GM18870 (cell line): ENCODE results near the gene SEC14L2.
"Not testable (repeated sequence)": the region's sequence is repeated elsewhere in the genome, so short reads cannot be mapped to it uniquely, and the experiment has no call there.

Source experiments
- ATAC-seq: cut with Tn5 transposase; IDR thresholded peaks from one replicate; pipeline ENCODE4 v1.9.1; 2021; ENCODE audit warnings: moderate library complexity; ENCODE audit not compliant: unreplicated experiment

The SEC14L2 gene

DNA sequence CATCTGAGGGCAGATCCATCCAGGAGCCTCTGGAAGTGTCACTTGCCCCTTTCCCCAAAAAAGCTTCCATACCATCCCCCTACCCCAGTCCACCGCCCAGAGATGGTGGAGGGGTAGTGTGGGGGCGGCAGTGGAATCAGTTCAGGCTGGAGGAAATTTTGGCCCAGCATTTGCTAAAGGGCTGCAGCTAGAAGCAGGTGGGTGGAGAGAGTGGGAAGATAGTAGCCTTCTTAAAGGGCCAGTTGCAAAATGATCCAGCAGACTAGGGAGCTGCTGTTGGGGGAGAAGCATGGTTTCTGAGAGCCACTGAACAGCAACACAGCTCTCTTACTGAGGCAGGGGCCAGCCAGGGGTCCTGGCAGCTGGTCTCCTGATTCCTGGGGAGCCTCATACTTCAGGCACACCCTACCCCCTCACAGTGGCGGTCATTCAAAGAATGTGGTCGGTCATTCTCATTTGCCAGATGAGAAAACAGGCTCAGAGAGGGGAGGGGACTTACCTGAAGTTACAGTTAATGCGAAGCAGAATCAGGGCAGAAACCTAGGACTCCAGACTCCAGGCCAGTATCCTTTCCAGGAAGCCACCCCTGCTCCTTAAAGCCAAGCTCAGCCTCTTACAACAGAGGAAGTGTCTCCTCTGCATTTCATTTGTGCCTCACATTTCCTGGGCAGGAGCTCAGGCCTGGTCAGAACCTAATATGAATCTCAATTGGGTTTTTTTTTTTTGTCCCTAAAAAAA is 5.4 kb downstream of the SEC14L2 start:
- ATAC-seq: no peak

DNA sequence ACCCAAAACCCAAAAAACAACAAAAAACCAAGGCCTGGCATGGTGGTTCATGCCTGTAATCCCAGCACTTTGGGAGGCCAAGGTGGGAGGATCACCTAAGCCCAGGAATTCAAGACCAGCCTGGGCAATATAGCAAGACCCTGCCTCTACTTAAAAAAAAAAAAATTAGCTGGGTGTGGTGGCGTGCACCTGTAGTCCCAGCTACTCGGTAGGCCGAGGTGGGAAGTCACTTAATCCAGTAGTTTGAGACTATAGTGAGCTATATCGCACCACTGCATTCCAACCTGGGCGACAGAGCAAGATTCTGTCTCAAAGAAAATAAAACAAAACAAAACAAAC is 5.9 kb downstream of the SEC14L2 start:
- not testable (repeated sequence) for ATAC-seq

DNA sequence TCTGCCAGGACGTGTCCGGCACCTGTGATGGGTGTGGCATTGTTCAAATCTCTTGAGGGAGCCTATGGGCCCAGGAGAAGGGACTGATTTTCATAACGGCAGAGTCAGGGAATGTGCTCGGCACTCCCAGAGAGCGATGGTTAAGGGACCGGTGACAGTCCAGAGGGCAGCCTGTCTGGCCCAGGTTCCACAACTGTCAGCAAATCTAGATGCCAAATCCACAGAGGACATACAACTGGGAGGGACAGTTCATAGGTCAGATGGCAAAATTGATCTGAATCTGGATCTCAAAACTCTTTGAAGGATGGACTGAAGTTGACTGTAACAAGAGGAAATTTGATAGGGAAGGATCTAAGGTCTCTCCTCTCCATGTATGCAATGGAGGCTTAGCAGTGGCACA is 7.5 kb downstream of the SEC14L2 start:
- no peak for ATAC-seq

DNA sequence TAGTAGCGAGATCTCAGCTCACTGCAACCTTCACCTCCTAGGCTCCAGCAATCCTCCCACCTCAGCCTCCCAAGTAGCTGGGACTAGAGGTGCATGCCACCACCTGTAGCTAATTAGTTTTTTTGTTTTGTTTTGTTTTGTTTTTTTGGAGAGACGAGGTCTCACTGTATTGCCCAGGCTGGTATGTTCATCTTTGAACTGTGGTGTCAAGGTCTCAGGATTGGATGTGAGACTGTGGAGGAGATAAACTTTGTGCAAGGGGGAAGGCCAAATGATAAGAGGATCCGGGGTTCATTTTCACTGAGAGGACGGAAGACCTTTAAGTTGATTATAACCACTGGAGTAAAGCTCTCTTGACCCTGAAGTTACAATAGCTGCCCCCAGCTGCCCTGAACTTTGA is 8.9 kb downstream of the SEC14L2 start:
- ATAC-seq: no peak

DNA sequence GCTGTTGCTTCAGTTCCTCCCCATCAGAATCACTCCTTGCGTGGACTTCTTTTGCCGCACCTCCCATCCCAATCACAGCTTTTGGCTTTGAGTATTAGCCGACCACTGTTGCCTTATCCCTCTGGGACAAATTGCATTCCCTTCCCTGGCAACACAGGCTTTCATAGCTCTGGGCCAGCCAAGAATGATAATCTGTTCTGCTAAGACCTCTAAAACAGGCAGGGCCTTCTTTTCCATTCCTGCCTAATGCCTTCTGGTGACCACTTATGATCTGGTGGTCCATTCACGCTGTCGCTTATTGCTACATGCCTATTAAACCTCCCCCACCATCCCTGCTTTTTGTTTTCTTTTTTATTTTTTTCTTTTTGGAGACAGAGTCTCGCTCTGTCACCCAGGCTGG is 9.6 kb downstream of the SEC14L2 start:
- no peak for ATAC-seq

DNA sequence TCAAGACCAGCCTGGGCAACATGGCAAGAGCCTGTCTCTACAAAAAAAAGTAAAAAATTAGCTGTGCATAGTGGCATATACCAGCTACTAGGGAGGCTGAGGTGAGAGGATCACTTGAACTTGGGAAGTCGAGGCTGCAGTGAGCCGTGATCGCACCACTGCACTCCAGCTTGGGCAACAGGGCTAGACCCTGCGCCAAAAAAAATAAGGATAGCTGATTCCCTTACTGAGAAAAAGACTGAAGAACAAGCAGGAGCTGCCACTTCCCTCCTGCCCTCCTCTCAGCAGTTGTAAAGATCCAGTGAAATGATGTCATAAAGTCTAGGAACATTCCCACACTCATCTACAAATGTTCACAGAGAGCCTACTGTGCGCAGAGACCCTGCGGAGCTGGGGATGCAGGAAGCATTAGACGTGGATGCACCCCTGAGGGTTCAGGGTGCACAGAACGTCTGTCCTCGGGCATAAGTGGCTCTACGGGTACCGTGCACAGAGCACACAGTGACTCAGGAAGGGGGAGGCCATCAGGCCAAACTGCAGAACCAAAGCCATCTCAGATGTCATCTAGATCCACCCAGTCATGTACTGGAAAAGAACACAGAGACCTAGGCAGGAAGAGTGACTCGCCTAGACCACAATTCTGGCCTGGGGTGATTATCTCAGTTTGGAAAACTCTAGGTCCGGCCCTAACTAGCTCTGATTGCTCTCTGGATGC is 11.7 kb downstream of the SEC14L2 start:
- ATAC-seq: no peak

DNA sequence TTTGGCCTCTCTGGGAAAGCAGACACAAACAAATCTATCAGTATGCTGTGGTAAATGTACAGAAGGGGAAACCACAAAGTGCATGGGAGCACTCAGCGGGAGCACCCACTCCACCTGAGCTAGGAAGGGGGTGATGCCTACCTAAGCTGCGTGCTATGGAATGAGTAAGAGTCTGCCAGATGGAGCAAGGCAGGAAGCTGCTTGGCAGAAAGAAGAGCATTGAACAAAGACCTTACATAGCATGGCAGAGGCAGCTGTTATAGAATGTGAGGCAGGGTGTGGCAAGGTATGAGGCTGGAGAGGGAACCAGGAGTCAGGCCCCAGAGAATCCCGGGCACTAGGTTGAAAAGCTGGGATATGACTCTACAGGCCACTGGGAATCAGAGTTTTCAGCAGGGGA is 15.0 kb downstream of the SEC14L2 start:
- no peak for ATAC-seq

DNA sequence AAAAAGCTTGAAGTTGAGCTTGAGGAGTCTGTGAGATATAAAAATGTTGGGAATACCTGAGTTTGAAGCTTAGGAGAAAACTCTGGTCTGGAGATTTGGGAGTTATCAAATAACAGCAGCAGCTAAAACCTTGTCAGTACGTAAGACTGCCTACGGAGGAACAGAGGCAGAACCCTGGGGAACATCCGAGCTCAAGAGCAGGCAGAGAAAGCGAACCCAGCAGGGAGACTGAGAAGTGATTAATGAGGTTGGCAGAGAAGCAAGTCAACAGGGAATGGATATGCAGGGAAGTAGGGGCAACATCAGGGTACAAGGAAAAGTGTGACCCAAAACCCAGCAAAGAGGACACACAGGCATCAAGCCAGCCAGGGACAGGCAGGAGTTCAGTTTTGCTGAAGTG is 16.2 kb downstream of the SEC14L2 start:
- ATAC-seq: no peak

DNA sequence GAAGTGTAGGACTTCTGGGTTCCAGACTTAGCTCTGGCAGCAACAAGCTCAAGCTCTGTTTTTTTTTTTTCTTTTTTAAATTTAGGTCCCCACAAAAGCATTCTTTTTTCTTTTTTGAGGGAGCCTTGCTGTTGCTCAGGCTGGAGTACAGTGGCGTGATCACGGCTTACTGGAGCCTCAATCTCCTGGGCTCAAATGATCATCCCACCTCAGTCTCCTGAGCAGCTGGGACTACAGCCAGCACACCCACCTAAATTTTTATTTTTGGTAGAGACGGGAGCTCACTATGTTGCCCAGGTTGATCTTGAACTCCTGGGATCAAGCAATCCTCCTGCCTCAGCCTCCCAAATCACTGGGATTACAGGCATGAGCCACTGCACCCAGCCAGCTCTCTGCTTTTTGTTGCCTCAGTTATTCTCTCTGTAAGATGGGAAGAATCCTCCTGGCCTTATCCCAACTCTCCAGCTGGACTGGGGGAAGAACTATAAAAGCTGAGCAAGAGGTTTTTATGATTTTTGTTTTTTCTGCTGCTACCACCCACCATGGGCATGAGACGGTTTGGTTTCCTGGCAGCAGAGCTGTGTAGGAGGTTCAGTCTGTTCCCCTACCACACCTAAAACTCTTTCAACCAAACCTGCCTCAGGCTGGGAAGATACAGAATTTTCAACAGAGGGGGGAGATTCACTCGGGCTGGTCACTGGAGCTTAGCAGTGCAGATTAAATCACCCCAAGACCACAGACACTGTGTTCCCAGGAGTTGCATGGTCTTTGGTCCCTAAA is 17.1 kb downstream of the SEC14L2 start:
- no peak for ATAC-seq

DNA sequence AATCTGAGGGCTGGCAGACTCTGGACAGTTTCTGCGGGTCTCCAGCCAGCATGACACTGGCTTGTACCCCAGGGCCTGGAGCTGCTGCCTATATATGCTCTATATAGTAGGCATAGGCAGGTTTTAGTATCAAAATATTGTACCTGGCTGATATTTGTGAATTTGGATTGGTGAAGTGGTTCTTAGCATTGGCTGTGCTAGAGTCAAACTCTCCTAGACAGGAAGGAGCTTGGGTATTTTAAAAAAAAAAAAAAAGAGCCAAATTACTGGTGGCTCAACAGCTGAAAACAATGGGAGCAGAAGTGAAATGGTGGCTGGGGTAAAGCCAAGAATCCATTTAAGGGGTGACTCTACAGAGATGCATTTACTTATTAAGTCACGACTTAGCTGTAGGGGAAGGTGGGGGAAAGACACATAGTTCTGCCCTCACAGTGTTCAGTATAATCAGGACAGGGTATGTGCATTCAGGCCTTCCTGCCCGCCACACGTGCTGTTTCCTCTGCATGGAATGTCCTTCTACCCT is 17.8 kb downstream of the SEC14L2 start:
- no peak for ATAC-seq

DNA sequence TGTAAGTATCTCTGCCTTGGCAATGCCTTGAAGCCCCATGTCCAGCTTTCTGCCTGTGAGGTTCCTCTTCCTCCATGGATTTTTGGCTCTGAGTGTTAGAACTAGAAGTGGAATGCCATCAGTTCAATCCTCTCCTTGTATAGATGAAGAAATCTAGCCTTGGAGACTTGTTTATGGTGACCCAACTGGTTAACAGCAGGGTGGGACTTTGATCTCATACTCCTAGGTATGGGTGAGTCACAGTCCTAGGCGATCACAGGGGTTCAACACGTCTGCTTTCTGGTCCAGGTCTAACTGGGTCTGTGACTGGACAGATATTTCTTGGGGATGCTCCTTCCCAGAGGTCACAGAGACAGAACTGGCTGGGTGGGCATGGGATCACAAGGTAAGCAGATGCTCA is 19.6 kb downstream of the SEC14L2 start:
- no peak for ATAC-seq

DNA sequence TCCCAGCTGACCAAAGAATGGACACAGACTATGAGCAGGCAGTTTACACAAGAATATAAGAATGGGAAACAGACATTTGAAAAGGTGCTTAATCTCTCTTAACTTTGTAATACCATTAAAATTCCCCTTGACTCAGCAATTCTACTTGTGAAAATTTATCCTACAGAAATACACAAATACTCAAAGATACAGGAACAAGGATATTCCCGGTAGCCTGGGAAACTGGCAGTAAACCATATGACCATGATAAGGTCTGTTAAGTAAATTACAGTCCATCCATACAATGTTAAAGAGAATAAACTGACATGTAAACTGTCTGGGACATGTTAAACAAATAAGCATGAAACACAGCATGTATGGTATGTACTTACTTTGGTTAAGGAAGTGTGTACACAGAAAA is 20.0 kb downstream of the SEC14L2 start:
- ATAC-seq: no peak

DNA sequence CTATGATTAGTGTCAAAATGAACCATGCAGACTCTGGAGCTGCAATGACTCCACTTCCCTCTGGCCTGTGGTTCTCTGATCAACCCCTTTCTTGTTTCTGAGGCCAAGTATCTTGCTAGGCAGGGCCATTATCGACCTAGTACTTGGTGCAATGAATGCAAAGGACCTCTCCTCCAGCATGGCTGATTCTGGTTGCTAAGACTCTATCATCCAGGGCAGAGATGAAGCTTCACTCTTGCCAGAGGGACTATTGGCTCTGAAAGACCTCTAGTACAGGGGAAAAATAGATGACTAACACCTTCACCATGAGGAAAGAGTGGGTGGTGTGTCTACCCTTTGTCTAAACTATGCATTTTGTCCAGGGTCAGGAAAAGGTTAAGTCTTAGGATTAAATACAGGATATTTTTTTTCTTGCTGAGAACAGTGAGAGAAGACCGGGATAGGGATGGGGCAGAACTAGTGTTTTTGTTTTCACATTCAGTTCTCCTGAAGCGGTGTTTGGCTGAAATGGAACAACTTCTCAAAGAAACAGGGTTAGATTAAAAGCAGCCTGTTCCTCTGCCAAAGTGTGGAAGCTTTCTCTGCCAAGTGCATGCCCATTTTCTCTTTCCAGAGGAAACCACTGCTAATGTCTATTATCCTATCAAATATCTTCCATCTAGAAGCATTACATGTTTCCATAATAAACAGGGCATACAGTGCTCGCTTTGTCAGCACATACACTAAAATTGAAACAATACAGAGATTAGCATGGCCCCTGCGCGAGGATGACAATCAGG is 23.7 kb downstream of the SEC14L2 start:
- ATAC-seq: no peak

DNA sequence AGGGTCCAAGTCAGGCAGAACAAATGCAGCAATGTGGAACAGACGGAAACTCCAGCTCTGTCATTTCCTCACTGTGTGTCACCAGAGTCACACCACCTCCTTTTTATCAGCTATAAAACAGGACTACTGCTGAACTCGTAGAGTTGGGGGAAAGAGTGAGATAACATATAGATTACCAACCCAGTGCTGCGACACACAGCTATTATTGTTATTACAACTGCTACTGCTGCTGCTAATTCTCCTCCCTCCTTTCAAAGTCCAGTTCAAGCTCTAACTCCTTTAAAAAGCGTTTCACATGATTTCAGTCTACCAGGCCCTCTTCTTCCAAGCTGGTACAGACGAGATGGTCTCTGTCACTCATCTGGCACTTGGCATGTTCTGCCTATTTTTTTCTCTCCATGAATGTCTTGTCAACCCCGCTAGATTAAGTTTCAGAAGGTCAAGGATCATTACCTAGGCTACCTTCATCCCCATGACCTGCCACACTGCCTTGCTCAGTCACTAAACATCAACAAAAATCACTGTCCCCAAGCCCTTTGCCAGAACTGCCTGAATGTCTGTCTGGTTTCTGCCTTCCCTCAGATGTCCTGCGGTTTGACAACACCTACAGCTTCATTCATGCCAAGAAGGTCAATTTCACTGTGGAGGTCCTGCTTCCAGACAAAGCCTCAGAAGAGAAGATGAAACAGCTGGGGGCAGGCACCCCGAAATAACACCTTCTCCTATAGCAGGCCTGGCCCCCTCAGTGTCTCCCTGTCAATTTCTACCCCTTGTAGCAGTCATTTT is 25.1 kb downstream of the SEC14L2 start:
- ATAC-seq: no peak

DNA sequence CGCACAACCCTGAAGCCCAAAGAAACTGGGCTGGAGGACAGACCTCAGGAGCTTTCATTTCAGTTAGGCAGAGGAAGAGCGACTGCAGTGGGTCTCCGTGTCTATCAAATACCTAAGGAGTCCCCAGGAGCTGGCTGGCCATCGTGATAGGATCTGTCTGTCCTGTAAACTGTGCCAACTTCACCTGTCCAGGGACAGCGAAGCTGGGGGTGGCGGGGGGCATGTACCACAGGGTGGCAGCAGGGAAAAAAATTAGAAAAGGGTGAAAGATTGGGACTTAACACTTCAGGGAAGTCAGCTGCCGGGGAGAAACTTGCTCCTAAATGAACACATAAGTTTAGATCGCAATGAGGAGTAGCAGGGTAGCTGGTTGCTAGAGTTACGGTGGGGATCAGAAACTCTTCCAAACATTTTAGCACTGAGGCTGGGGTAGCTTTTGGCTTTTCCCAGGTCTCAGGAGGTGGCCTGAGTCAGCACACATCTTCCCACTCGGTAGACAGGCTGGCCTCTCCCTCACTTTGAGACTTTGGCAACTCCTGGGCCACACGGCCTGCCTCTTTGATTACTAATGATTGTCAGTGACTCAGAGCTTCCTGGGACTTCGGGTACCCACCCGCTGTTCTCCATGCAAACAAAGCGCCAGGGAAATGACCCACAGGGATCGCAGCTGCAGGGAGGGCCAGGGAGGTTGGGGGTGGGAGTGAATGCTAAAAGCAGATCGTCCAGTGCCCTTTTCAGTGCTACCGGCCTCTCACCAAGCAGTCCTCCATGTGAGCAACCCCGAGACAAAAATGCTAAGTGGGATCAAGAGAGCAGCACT is 25.9 kb downstream of the SEC14L2 start:
- ATAC-seq: no peak

DNA sequence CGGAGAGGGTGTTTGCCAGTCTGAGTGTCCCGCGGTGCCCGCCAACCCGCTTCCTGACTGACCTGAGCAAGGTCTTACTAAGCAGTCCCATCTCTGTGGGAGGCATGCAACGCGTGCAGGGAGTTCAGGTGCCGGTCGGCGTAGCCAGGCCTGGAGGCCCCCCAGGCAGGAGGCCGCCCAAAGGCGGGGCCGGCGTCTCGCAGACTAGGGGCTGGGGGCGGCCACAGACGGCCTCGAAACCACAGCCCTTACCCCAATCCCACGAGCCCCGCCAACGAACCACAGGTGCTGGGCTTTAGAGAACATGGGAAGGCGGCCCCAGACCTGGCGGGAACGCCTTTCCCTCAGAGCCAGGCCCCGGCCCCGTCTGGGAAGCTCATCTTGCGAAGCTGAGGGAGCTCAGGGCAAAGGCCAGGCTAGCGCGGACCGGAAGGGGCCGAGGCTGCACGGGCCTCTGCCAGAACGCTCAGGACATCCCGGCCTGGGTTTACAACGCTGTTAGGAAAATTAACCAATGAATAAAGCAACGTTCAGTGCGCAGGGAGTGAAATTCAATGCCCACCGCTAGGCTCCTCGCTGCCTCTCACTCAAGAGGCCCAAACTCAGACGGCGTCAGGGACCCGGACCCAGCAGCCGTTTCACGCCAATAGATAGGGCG is 26.6 kb downstream of the SEC14L2 start:
- peak; percentile 29 for ATAC-seq

DNA sequence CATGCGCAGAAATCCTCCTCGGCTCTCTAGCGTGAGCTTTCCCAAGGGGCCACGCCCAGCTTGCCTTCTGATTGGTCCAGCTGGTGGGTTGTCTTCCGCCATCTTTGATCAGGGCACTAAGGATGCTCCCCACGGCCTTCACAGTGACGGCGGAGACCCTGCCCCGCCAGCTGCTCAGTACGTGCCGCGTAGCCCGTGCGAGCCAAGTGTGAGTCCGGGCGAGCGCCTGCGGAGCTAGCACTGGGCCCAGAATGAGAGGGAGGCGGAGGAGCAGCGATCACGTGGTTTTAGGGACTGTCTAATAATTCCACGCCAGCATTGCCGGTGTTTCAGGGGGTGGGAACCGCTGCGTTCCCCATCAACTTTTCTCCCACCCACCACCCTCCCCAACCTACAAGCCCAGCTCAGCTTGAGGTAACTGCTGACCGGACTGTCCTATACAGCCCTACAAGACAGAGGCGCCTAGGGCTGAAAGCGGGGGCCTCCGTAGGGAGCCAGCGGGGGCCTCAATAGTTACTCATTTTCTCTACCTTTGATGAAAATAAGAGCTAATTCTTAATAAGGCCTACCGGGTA is 27.2 kb downstream of the SEC14L2 start:
- ATAC-seq: peak; percentile 79

DNA sequence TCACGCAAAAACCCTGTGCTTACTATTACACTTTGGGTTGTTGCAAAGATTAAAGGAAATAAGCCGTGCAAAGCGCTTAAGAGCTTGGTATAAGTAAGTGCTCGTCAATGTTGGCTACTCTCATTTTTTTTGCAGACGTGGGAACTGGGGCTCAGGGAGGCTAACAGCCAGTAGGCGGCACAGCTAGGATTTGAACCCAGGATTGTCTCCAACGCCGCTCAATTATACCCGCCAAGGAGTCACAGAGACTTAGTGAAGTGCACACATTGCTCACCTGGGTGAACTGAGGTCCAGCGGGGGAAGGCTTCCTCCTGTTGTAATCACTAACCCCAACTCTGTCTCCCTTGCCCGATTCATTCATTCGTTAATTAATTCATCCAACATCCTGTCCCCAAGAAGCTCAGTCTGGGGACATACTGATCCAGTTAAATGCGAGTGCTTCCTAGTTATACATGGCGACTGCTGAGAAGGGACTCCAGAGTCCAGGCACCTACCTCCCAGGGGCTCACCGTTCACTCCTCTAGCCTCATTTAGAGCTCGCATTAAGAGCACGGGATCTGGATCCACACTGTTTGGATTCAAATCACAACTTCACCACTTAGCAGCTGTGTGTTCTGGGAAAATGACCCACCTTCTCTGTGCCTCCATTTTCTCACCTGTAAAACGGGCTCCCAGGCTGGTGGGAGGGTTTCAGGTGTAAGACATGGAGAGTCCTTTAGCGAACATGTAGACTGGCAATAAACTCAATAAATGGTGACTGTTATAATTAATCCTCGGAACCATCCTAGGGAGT is 27.9 kb downstream of the SEC14L2 start:
- ATAC-seq: no peak
